KOPT-K1 (cell line): Measurements from ENCODE around the gene GTPBP10.
"Not testable (repeated sequence)": the region's sequence is repeated elsewhere in the genome, so short reads cannot be mapped to it uniquely, and the experiment has no call there.

Experiments used
- H3K27ac ChIP-seq: fragments of 200-600 bp; sonication (generic); 2 replicates; pipeline ENCODE4 v1.5.1; 2016; ENCODE audit warnings: antibody characterized with exemption, mild to moderate bottlenecking, low read depth, low read length; ENCODE audit not compliant: poor library complexity, severe bottlenecking
- H3K36me3 ChIP-seq: fragments of 200-600 bp; sonication (generic); 2 replicates; pipeline ENCODE4 v1.5.1; 2017; ENCODE audit warnings: antibody characterized with exemption, mild to moderate bottlenecking, low read length, moderate library complexity; ENCODE audit not compliant: insufficient read depth
- H3K9me3 ChIP-seq: fragments of 200-600 bp; sonication (generic); 2 replicates; pipeline ENCODE4 v1.5.1; 2017; ENCODE audit warnings: antibody characterized with exemption, low read length, mild to moderate bottlenecking; ENCODE audit not compliant: insufficient read depth, poor library complexity, severe bottlenecking

The GTPBP10 gene

DNA sequence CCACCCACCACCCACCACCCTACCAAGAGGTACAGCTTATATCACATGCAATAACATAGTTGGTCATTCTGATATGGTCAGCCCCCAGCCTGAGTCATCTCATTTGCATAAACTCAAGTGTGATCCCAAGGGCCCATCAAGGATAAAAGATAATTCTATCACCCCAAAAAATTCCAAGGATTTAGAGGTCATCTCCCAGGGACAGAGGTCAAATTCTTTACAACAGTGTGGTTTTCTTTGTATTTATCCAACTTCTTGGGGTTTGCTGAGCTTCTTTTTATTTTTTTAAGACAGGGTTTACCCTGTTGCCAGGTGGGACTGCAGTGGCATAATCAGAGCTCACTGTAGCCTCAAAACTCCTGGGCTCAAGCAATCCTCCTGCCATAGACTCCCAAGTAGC is 9.4 kb upstream of the GTPBP10 start:
- H3K9me3 ChIP-seq, result peaks cover 7% of the 10 kb centered on the region
- no peaks in the 10 kb centered on the region for H3K36me3 ChIP-seq
- H3K27ac ChIP-seq, result no peak overlapping the region

DNA sequence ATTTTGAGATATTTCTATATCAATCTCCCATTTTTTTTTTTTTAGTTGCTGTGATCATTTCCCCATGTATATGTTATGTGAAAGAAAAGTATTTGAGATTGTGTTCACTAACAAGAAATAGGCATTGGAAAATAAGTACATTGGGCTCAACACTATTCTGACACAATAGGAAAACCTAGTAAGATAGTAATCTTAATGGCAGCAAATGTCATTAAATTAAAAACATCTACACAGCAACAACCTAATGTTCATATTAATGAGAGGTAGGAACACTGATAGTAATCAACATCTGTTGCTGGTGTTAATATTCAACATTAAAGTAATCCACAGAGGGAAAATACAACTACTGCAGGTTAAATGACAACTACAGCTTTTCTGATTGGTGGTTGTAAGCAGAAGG is 1.5 kb upstream of the GTPBP10 start:
- Histone ChIP-seq H3K9me3 (no peaks in the 10 kb centered on the region), H3K36me3 (no peaks in the 10 kb centered on the region), H3K27ac (no peak overlapping the region)

DNA sequence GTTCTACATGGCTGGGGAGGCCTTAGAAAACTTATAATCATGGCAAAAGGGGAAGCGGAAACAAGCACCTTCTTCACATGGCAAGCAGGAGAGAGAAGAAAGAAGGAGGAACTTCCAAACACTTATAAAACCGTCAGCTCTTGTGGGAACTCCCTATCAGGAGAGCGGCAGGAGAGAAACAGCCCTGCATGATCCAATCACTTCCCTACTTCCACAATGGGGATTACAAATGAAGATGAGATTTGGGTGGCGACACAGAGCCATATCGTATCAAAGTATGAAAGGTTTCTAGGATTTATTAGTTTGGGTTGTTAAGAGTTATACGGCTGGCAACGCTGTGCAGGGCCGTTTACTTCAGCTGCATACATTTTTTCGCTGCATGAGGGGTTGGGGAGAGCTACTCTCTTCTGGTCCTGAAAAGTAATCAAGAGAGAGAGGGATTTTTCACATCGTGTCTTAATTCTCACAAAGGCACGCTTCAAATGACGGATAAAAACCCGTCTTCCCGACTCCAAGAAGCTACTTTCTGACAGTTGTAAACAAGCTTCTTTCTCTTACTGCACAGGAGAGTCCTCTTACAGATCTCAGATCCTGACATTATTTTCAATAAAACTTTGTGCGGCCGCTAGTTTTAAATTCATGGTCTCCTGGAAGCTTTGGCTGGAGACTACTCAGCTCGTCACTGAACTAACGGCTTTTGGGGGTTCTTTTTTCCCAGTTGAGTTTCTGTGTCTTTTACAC is 751 bp upstream of the GTPBP10 start:
- peak overlapping the region; percentile 85 for H3K27ac ChIP-seq
- no peaks in the 10 kb centered on the region for H3K9me3 ChIP-seq
- no peaks in the 10 kb centered on the region for H3K36me3 ChIP-seq

DNA sequence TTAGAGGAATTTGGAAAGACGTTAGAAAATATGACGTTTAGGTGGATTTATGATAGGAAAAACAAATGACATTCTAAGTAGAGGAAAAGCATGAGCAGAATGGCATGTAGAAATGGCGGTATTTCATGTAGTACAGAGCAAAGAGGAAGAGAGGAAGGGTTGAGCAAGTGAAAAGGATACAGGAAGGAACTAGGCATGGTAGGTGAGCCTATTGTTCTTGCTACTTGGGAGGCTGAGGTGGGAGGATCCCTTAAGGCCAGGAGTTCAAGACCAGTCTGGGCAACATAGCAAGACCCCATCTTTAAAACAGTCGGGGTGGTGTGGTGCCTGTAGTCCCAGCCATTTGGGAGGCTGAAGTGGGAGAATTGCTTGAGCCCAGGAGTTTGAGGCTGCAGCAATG is 1.2 kb downstream of the GTPBP10 start:
- H3K27ac ChIP-seq, result peak overlapping the region; percentile 85
- no peaks in the 10 kb centered on the region for H3K36me3 ChIP-seq
- no peaks in the 10 kb centered on the region for H3K9me3 ChIP-seq

DNA sequence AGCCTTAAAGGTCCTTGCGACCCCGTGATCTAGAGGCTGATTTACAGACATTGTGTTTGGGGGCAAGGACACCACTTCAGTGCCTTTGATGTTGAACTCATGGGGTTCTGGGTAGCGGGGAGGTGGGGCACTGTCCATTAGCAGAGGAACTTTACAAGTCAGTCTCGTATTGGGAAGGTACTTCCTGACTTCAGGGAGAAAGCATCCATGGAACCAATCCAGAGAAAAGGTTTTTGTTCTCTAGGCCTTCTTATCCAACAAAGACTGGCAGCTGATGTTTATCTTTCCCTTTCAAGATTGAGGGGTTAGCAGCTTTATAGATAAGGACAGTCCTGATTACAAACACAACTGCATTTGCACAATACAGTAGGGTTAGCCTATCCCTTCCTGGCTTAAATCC is 2.8 kb downstream of the GTPBP10 start:
- Histone ChIP-seq H3K36me3 (peaks cover 14% of the 10 kb centered on the region), H3K9me3 (no peaks in the 10 kb centered on the region), H3K27ac (no peak overlapping the region)

DNA sequence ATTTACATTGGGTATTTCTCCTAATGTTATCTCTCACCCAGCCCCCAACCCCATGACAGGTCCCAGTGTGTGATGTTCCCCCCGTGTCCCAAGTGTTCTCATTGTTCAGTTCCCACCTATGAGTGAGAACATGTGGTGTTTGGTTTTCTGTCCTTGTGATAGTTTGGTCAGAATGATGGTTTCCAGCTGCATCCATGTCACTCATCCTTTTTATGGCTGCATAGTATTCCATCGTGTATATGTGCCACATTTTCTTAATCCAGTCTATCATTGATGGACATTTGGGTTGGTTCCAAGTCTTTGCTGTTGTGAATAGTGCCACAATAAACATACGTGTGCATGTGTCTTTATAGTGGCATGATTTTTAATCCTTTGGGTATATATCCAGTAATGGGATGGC is 3.5 kb downstream of the GTPBP10 start:
- not testable (repeated sequence) for H3K9me3 ChIP-seq, H3K27ac ChIP-seq
- peaks cover 19% of the 10 kb centered on the region for H3K36me3 ChIP-seq

DNA sequence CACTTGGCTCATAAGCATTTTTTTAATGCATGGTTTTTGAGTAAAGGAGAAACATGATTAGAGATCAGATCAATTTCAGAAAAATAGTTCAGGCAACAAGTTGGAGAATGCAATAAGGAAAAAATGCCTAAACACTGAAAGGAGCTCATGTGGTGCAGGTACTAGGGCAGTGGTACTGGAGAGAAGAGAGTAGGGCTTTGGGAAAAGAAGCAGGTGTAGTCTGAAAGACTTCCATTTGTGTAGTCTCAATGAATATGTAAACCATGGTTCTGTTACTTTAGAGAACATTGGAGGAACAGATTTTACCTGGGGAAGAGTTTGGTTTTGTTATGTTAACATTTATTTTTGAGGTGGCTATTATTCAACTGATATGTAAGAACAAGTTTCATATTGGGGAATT is 5.5 kb downstream of the GTPBP10 start:
- H3K27ac ChIP-seq, result no peak overlapping the region
- H3K36me3 ChIP-seq, result peaks cover 39% of the 10 kb centered on the region
- H3K9me3 ChIP-seq, result peaks cover 14% of the 10 kb centered on the region

DNA sequence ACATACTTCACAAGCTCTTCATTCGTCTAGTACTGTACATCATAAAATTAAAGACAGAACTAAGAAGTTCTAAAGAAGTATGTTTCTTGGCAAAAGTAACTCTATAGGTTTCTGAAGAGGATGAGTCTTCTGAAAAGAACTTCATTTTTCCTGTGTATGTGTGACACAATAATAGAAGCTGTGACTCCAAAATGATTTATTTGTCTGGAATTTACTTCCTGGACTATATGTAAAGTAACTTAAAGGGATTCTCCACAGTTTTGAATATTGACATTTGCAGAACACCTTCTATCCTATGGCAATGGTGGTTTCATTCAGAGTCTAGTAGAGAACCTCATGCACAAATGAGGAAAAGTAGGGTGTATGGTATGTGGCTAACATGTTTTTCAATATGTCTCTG is 36.9 kb downstream of the GTPBP10 start:
- peaks cover 88% of the 10 kb centered on the region for H3K36me3 ChIP-seq
- H3K9me3 ChIP-seq, result no peaks in the 10 kb centered on the region
- no peak overlapping the region for H3K27ac ChIP-seq

DNA sequence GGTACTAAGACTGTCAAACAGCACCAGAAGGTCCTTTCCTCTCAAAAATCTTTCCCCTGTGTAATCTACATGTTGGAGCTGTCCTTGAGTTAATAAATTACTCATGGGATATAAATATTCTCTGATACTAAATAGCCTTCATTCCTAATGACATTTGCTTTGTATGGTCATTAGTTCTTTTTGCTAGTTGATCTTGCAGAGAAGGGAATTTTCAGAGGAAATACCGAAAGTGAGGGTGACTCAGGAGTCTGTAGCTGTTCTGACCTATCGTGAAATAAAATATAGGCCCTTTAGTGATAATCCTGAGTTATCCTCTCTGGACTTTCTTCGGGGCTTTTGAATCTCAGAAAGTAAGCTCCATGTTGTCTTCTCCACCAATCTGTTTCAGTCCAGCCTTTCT is 37.3 kb downstream of the GTPBP10 start:
- peaks cover 87% of the 10 kb centered on the region for H3K36me3 ChIP-seq
- H3K27ac ChIP-seq, result no peak overlapping the region
- H3K9me3 ChIP-seq, result no peaks in the 10 kb centered on the region

DNA sequence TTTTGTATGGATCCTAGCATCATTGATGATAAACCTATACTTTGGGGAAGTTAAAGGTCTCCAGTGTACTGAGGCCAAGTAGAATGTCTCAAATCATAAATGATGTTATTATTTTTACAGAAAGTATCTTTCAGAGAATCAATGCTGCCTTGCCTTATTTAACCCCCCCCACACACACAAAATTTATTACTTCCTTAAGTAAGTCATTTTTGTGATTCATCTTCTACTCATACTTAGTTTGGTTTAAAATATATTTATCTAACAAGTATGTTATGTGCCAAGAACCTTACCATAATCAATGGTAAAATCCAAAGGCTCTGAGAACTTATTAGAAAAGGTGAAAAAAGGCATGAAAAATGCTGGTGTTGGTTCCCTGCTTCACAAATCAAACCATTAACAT is 37.9 kb downstream of the GTPBP10 start:
- Histone ChIP-seq H3K27ac (no peak overlapping the region), H3K36me3 (peaks cover 81% of the 10 kb centered on the region), H3K9me3 (no peaks in the 10 kb centered on the region)

DNA sequence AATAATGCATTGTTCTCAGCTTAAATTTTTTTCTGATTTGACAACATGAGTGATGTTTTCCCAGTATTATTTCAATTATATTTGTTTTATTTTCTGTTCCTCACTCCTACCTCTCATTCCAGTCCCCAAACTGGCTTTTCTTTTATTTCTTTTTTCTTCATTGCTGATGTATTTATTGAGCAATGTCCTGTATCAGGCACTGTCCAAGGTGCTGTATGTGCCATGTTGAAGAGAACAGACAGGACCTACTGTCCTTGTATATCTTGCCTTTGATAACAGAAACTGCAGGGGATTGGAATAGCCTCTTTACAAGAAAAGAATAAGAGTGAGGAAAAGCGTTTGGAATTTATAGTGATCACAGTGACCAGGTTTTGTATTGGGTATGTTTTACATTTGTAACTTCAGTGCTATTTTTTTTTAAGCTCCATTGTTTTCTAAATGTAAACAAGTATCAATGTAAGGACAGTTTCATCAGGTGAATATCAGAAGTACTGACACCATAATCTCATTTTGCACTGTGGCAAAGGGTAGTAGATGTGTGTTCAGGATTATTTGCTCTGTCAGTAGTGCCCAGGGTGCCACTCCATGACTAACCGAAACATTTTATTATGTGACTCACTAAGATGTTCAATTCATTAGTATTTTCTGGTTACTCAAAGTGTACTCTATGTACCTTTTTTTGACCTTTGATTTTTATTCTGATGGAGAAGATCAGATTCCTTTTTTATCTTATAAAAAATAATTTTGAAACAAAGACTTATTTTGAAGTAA is 41.1 kb downstream of the GTPBP10 start:
- Histone ChIP-seq H3K9me3 (no peaks in the 10 kb centered on the region), H3K36me3 (peaks cover 53% of the 10 kb centered on the region), H3K27ac (no peak overlapping the region)

DNA sequence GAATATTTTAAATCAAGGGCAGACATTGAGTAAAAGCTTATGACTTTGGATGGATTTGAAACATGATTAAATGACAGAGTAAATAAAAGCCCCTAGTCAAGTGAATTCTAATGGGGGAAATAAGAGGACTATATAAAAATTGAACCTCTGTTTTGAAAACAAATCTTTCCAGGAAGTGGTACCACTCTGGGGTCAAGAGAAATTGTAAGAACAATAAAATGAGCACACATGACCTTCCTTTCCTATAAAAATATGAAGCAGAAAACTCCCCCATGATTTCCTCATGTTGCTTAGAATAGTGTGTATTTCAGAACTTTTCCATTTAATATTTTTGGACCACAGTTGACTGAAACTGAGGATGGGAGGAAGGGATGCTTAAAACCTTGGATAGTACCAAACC is 44.4 kb downstream of the GTPBP10 start:
- Histone ChIP-seq H3K36me3 (peaks cover 20% of the 10 kb centered on the region), H3K27ac (no peak overlapping the region), H3K9me3 (no peaks in the 10 kb centered on the region)

DNA sequence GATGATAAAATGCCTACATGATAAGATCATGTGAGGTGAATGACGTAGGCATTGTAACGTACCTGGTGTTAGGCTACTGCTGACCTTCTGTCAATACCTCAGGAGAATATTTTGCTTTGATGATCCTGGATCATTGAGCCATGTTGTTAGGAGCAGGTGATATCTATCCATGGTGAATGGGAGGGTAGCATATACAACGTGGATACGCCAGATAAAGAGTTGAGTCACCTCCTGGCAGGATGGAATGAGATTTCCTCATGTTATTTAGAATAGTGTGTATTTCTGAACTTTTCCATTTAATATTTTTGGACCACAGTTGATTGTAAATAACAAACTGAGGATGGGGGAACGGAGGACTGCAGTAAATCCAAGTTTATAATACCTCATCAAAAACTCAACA is 45.0 kb downstream of the GTPBP10 start:
- Histone ChIP-seq H3K36me3 (peaks cover 15% of the 10 kb centered on the region), H3K27ac (no peak overlapping the region), H3K9me3 (no peaks in the 10 kb centered on the region)

DNA sequence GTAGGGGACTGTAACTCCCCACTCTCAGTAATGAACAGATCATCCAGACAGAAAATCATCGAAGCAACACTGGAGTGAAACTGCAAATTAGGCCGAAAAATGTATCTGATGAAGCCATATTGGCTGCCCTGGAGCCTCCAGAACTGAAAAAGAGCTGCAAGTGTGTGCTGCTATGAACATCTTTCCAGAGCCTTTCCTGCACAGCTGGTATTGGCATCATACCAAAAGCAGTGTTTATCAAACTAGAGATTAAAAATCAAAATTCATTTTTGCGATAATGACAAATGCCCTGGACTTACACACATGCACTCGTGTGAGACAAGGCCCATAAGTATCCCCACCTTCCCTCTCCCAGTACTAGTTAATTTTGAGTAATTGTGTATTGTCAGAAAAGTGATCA is 49.9 kb downstream of the GTPBP10 start:
- no peaks in the 10 kb centered on the region for H3K36me3 ChIP-seq
- no peak overlapping the region for H3K27ac ChIP-seq
- peaks cover 4% of the 10 kb centered on the region for H3K9me3 ChIP-seq

DNA sequence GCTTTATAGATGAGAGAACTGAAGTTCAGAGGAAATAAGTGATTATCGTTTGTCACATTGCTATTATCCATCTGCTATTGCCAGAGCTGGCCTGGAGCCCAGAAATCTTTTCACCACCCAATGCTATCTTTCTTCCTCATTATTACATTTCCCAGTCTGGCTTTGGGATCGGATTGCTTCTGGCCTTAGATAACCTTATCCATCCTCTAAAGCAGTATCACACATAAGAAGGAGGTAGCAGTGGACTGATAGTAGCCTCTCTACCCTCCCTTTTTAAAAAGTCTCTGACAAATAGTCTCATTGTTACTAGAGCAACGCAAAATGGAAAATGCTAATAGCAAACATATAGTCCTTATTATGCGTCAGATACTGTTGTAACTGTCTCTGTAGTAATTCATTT is 55.5 kb downstream of the GTPBP10 start:
- Histone ChIP-seq H3K9me3 (peaks cover 4% of the 10 kb centered on the region), H3K27ac (no peak overlapping the region), H3K36me3 (peaks cover 6% of the 10 kb centered on the region; the same call in 1 of the 2 replicates)

DNA sequence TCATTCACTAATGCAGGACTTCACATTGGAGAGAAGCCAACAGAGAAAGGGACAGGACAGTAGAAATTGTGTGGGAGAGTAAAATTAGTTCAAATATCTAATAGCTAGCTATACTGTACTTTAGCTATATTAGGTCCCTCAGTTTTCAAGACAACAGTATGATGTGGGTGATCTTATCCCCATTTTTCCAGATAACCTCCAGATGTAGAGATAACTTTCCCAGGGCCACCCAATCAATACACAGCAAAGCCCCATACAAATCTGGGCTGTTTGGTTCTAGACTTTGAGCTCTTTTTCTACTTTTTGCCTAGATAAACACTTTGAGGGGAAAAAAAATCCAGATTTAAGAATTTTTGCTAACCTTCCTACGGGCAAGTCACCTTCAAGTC is 56.3 kb downstream of the GTPBP10 start:
- peaks cover 9% of the 10 kb centered on the region; the same call in 1 of the 2 replicates for H3K36me3 ChIP-seq

More for the DNA sequence above, 56.3 kb downstream of the GTPBP10 start:
- peaks cover 4% of the 10 kb centered on the region for H3K9me3 ChIP-seq
- H3K27ac ChIP-seq, result no peak overlapping the region
